ENCODE data around the gene FAM131C. TPM values are rescaled to one million over a fixed set of nuclear protein-coding genes. Genes with fewer than 3 reads are reported as not detected.
"Not testable (repeated sequence)": the region's sequence is repeated elsewhere in the genome, so short reads cannot be mapped to it uniquely, and the experiment has no call there.

The FAM131C gene
- total RNA-seq, 1 experiment from 2014 or later = 0.88 TPM

DNA sequence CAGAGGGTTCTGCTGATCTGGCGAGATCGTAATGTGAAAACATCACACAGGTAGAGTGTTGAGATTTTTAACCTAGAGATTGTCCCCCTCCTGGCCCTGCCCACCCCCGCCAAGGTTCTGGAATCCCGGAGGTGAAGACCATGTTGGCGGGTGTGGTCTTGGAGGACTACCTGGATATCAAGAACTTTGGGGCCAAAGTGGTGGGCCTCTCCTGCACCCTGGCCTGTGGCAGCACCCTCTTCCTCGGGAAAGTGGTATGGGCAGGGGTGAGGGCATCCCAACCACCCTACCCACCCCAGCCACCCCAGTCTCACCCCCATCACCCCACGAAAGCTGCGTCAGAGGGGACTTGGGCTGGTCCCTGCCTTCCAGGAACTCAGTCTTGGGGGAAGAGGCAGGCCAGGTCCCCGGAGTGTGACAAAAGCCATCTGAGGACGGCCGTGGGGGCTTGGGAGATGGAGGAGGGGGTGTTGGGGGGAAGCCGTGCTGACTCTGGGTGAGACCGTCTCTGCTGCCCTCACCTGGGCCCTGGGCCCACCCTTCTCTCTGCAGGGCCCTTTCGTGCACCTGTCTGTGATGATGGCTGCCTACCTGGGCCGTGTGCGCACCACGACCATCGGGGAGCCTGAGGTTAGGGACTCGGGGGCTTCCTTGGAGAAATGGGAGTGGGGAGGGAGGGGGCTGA, 25.5 kb downstream of the FAM131C start:
- no peak for DNase-seq (ENCODE audit: low spot score)
- in situ Hi-C loops (cut with HindIII; ENCODE audit: low sequenced_read_pairs) = no loop called here

DNA sequence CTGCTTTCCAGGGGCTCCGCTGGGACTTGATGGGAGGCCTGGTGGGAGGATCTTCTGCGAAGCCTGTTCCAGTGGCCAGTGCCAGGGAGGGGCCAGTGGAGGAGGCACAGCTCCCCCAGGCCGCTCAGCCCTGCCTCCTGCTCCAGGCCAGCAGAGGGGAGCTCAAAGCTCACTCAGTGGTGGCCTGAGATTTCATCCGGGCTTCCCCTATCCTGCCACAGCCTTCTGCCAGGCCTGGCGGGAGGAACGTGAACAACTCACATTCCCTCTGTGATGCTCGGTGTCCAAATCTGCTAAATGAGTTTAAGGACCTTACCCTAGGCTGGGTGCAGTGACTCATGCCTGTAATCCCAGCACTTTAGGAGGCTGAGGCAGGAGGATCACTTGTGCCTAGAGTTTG, 26.6 kb downstream of the FAM131C start:
- DNase-seq (ENCODE audit: low spot score) = peak; percentile 64
- in situ Hi-C loops (cut with HindIII; ENCODE audit: low sequenced_read_pairs) = no loop called here

DNA sequence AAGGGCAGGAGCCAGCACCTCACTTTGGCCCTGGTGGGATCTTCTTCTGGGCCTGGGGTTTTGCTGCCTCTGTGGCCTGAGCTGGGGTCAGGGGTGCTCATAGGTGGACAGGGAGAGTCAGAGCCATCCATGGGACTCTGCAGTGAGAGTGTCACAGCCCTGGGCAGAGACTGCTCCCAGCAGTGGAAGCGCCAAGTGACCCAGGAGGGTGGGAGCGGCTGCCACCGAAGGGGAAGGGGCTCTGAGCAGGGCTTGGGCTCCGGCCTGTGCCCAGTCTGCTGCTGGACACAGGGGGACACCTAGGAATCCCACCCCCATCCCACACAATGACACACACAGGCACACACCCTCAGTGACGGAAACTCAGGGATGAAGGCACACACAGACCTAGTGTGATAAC, 29.5 kb downstream of the FAM131C start:
- in situ Hi-C loops (cut with HindIII; ENCODE audit: low sequenced_read_pairs) = no loop called here
- DNase-seq (ENCODE audit: low spot score) = no peak

- DNase-seq (ENCODE audit: low spot score) = no peak
- in situ Hi-C loops (cut with HindIII; ENCODE audit: low sequenced_read_pairs) = no loop called here
Measured at GRCh38 chr1:16043521-16043920, 29.9 kb downstream of the FAM131C start, which contains the start of gene CLCNKB. Gene CLCNKB, plus strand, starts transcription at chr1:16043782. Its CDS starts 711 bp downstream, at chr1:16044493.

DNA sequence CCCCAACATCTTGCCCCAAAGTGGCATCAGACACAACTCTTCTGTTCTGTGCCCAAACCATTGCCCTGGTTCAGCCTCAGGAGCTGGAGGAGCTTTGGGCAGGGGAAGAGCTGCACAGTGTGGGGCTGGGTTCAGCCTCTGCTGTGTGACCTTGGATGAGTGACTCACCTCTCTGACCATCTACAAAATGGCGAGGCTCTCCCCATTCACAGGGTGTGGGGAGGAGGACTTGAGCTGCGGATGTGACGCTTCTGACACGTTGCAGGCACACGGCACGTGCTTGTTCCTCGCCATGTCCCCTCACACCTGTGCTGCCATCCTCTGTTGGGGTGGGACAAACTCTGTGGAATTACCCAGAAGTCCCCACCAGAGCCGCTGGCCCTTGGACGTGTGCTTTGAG, 30.8 kb downstream of the FAM131C start:
- in situ Hi-C loops (cut with HindIII; ENCODE audit: low sequenced_read_pairs); DNase-seq (ENCODE audit: low spot score): not testable (repeated sequence)

- in situ Hi-C loops (cut with HindIII; ENCODE audit: low sequenced_read_pairs) = no loop called here
- no peak for DNase-seq (ENCODE audit: low spot score)
Measured at GRCh38 chr1:16042096-16042495, 31.4 kb downstream of the FAM131C start.

DNA sequence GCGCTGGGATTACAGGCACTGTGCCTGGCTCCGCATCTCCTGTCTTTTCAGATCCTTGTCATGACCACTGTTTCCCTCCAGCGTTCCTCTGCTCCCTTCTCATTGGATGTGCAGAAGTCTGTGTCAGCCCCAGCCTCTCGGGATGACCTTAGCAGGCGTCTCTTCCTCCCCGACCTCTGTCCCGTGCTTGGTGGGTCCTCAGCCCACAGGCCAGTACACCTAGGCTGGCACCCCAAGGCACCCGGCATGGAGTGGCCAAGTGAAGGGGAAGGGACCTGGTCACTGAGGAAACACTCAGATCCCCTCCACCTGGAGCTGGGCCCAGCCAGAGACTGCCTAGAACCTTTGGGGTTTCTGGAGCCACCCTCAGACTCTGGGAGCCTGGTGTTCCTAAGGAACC, 32.3 kb downstream of the FAM131C start:
- in situ Hi-C loops (cut with HindIII; ENCODE audit: low sequenced_read_pairs) = no loop called here
- no peak for DNase-seq (ENCODE audit: low spot score)

GRCh38 chr1:16039871-16040270, 33.6 kb downstream of the FAM131C start:
- in situ Hi-C loops (cut with HindIII; ENCODE audit: low sequenced_read_pairs) = not testable (repeated sequence)

DNA sequence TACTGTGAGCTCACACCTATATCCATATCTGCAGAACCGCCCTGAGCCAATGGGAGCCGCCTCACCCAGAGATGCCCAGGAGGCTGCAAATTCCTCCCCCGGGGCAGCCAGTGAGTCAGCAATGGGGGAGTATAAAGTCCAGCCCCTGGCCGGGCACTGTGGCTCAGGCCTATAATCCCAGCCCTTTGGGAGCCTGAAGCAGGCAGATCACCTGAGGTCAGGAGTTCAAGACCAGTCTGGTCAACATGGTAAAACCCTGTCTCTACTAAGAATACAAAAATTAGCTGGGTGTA, 34.9 kb downstream of the FAM131C start:
- no peak for DNase-seq (ENCODE audit: low spot score)
- in situ Hi-C loops (cut with HindIII; ENCODE audit: low sequenced_read_pairs) = no loop called here

More at GRCh38 chr1:16039871-16040270, 33.6 kb downstream of the FAM131C start:
- DNase-seq (ENCODE audit: low spot score) = peak; percentile 74

DNA sequence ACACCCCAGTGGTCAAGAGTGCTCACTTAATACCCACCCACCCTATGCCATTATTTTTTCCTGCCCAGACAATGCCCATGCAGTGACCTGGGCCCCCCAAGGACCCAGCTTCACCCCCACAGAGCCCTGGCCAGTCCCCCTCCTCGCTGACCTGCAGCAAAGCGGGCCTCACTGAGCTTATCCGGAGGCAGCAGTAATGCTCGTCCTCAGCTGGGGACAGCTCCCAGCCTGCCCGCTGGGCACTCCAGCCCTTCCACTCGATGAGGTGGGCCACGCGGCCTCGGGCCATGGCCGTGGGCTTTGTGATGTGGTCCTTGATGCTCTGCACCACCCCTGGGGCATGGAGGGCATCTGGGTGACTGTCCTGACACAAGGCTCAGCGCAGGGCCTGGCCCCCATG, 37.0 kb downstream of the FAM131C start:
- in situ Hi-C loops (cut with HindIII; ENCODE audit: low sequenced_read_pairs); DNase-seq (ENCODE audit: low spot score): not testable (repeated sequence)

- in situ Hi-C loops (cut with HindIII; ENCODE audit: low sequenced_read_pairs); DNase-seq (ENCODE audit: low spot score): not testable (repeated sequence)
Measured at GRCh38 chr1:16033103-16033632, 40.3 kb downstream of the FAM131C start.

DNA sequence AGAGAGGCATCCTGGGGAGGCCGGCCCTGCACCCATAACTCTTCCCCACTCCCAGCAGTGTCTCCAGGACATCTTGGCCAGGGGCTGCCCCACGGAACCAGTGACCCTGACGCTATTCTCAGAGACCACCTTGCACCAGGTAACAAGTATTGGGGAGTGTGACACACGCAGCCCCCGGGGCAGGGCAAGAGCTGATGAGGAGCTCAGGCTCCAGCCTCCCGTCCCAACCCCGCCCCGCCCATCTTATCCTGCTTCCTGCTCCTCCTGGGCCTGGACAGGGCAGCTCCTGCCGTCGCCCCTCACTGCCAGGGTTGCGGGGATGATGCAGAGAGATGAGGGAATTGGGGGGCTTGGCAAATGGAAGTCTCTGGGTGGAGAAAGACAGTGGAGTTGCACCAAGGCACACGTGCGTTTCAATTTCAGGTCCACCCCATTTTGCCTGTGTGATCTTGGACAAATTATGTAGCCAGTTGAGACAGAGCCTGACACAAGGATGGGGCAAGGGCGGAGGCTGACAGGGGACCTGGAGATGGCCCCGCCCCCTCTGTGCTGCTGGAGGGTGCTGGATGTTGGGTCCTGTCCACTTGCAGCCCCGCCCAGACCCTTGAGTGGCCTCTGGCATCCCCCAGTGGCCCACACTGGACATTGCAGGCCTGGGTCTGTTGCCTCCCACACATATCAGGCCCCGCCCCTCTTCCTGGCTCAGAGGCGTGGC, 40.9 kb downstream of the FAM131C start:
- DNase-seq (ENCODE audit: low spot score) = peak; percentile 87
- in situ Hi-C loops (cut with HindIII; ENCODE audit: low sequenced_read_pairs) = no loop called here

GRCh38 chr1:16031551-16031950, 41.9 kb downstream of the FAM131C start:
- no peak for DNase-seq (ENCODE audit: low spot score)
- in situ Hi-C loops (cut with HindIII; ENCODE audit: low sequenced_read_pairs) = no loop called here

DNA sequence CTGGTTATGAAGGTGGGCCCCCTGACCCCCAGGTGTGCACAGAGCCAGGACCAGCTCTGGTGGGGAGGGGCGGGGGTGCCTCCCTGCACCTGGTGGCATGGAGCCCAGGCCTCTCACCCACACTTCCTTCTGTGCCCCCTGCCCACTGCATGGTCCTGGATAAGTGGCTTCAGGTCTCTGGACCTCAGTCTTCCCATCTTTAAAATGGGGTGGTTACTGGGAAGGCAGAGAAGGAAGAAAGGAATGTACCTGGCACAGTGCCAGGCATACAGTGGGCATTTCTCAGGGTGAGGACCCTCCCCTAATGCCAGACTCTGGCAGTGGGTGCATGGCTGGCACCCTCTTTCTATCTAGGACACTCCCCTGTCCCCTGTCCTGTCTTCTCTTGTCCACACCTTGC, 44.2 kb downstream of the FAM131C start:
- in situ Hi-C loops (cut with HindIII; ENCODE audit: low sequenced_read_pairs) = no loop called here
- no peak for DNase-seq (ENCODE audit: low spot score)

DNA sequence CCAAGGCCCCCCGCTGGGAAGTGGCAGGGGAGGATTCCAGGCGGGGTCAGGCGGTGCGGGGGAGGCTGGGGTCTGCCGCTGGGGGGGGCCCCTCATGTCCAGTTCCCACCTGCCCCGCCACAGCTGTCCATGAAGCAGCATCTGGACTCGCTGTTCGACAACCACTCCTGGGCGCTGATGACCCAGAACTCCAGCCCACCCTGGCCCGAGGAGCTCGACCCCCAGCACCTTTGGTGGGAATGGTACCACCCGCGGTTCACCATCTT, 44.5 kb downstream of the FAM131C start:
- in situ Hi-C loops (cut with HindIII; ENCODE audit: low sequenced_read_pairs); DNase-seq (ENCODE audit: low spot score): not testable (repeated sequence)

DNA sequence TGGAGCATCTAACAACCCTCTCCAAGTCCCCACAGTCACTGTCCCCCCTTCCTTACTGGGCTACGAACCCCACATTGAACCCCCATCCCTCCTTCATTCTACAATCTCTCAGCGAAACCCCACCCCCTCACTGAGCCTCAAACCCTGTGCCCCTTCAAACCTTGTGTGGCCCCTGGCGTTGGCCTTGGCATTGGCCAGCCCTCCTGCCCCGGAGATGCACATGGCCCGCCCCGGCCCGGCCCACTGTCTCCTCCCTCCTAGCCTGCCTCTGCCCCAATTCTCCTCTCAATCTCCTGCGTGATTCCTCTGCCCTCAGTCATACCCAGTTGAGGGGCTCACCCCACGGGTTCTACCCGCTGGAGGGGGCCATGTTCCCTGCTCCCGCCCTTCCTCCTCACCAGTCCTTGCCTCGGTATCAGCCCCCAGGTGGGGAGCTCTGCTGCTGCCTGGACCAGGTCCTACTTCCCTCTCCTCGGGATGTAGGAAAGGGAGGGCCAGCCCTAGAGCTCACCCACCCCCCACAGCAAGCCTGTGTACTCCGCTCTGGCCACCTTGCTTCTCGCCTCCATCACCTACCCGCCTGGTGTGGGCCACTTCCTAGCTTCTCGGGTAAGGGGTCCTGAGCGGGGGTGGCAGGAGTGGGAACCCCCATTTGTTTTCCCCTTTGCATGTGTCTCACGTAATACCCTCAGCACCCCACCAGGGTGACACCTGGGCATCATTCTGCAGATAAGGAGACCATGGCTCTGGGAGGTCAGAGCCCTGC, 45.0 kb downstream of the FAM131C start:
- in situ Hi-C loops (cut with HindIII; ENCODE audit: low sequenced_read_pairs) = no loop called here
- no peak for DNase-seq (ENCODE audit: low spot score)

- no peak for DNase-seq (ENCODE audit: low spot score)
- in situ Hi-C loops (cut with HindIII; ENCODE audit: low sequenced_read_pairs) = no loop called here
Measured at GRCh38 chr1:16026723-16027484, 46.5 kb downstream of the FAM131C start.

- DNase-seq (ENCODE audit: low spot score); in situ Hi-C loops (cut with HindIII; ENCODE audit: low sequenced_read_pairs): not testable (repeated sequence)
Measured at GRCh38 chr1:16026302-16026701, 47.1 kb downstream of the FAM131C start.

GRCh38 chr1:16023050-16023653, 50.3 kb downstream of the FAM131C start:
- DNase-seq (ENCODE audit: low spot score) = no peak
- in situ Hi-C loops (cut with HindIII; ENCODE audit: low sequenced_read_pairs) = no loop called here

Data from G401 (cell line).